WTC11 (cell line): ENCODE data around the gene ARHGAP44. TPM values are rescaled to one million over a fixed set of nuclear protein-coding genes. Genes with fewer than 3 reads are reported as not detected.

ENCODE experiments used
- ATAC-seq: fragments of 200-7000 bp; cut with Tn5 transposase; 2 replicates; pipeline ENCODE4 v1.10.0; 2021; ENCODE audit warnings: mild to moderate bottlenecking, moderate library complexity
- CTCF ChIA-PET: fragments of 300-600 bp; sonication (Branson Sonifier 250); formaldehyde crosslinking; loops from one replicate; lab custom pipeline; 2021; ENCODE audit warnings: antibody characterized with exemption; lab: Charles Lee
- POLR2A ChIA-PET: fragments of 350-600 bp; sonication (Branson Sonifier 250); formaldehyde crosslinking; loops from one replicate; lab custom pipeline; 2021; ENCODE audit warnings: antibody characterized with exemption; lab: Charles Lee
- DNase-seq: peaks from one replicate; pipeline ENCODE4 v3.0.0; 2021; ENCODE audit warnings: low spot score
- H3K27ac Mint-ChIP-seq: 2 replicates; pipeline ENCODE4 v1.8.0; 2021; ENCODE audit warnings: mixed read lengths
- H3K27me3 Mint-ChIP-seq: 2 replicates; pipeline ENCODE4 v1.8.0; 2021; ENCODE audit warnings: low read depth, mild to moderate bottlenecking, moderate library complexity, mixed read lengths
- H3K36me3 Mint-ChIP-seq: 2 replicates; pipeline ENCODE4 v1.8.0; 2021; ENCODE audit warnings: mixed read lengths
- H3K4me1 Mint-ChIP-seq: 2 replicates; pipeline ENCODE4 v1.8.0; 2022; ENCODE audit warnings: mixed read lengths
- H3K4me3 Mint-ChIP-seq: 2 replicates; pipeline ENCODE4 v1.8.0; 2021; ENCODE audit warnings: mild to moderate bottlenecking, moderate library complexity, mixed read lengths
- H3K9me3 Mint-ChIP-seq: 2 replicates; pipeline ENCODE4 v1.8.0; 2021; ENCODE audit warnings: mixed read lengths
- ATF2 ChIP-seq: sonication (generic); formaldehyde crosslinking; IDR thresholded peaks from 2 replicates; pipeline ENCODE4 v1.8.1; 2022; ENCODE audit warnings: low read depth, missing genetic modification reagents, borderline replicate concordance
- CBFB ChIP-seq: sonication (generic); formaldehyde crosslinking; IDR thresholded peaks from 2 replicates; pipeline ENCODE4 v1.8.1; 2022; ENCODE audit warnings: mild to moderate bottlenecking, low read depth, missing genetic modification reagents
- CDX4 ChIP-seq: fragments of 250-450 bp; sonication (Bioruptor Pico); IDR thresholded peaks from 2 replicates; pipeline ENCODE4 v1.9.0; 2021; ENCODE audit warnings: moderate library complexity, mild to moderate bottlenecking, inconsistent platforms, borderline replicate concordance
- CREB1 ChIP-seq: sonication (generic); formaldehyde crosslinking; IDR thresholded peaks from 2 replicates; pipeline ENCODE4 v1.8.0; 2023; ENCODE audit warnings: mild to moderate bottlenecking, missing genetic modification reagents
- CREM ChIP-seq: sonication (generic); formaldehyde crosslinking; IDR thresholded peaks from 2 replicates; pipeline ENCODE4 v1.8.1; 2022; ENCODE audit warnings: mild to moderate bottlenecking, missing genetic modification reagents, moderate library complexity
- FOXP1 ChIP-seq: sonication (generic); formaldehyde crosslinking; IDR thresholded peaks from 2 replicates; pipeline ENCODE4 v1.8.0; 2022; ENCODE audit warnings: missing genetic modification reagents, mild to moderate bottlenecking, moderate library complexity, borderline replicate concordance
- GRHL2 ChIP-seq: fragments of 250-450 bp; sonication (Bioruptor Pico); IDR thresholded peaks from 2 replicates; pipeline ENCODE4 v1.8.0; 2022; ENCODE audit warnings: mild to moderate bottlenecking, moderate library complexity; ENCODE audit not compliant: insufficient replicate concordance, severe bottlenecking
- NFYB ChIP-seq: sonication (generic); formaldehyde crosslinking; conservative IDR thresholded peaks from 2 replicates; pipeline ENCODE4 v1.8.0; 2022; ENCODE audit warnings: low read depth, missing genetic modification reagents
- NR3C1 ChIP-seq: sonication (generic); formaldehyde crosslinking; conservative IDR thresholded peaks from 2 replicates; pipeline ENCODE4 v1.8.1; 2023; ENCODE audit warnings: low read depth, mild to moderate bottlenecking, missing genetic modification reagents
- OVOL2 ChIP-seq: fragments of 250-450 bp; sonication (Bioruptor Pico); IDR thresholded peaks from 2 replicates; pipeline ENCODE4 v1.9.0; 2021; ENCODE audit warnings: mild to moderate bottlenecking, borderline replicate concordance
- PREB ChIP-seq: sonication (generic); formaldehyde crosslinking; IDR thresholded peaks from 2 replicates; pipeline ENCODE4 v1.8.1; 2022; ENCODE audit warnings: mild to moderate bottlenecking, missing genetic modification reagents, moderate library complexity, borderline replicate concordance
- PRRX2 ChIP-seq: fragments of 250-450 bp; sonication (Bioruptor Pico); IDR thresholded peaks from 2 replicates; pipeline ENCODE4 v1.8.0; 2021; ENCODE audit warnings: mild to moderate bottlenecking
- RORB ChIP-seq: fragments of 250-450 bp; sonication (Bioruptor Pico); IDR thresholded peaks from 2 replicates; pipeline ENCODE4 v1.9.0; 2021; ENCODE audit warnings: mild to moderate bottlenecking
- ZNF138 ChIP-seq: sonication (generic); formaldehyde crosslinking; conservative IDR thresholded peaks from 2 replicates; pipeline ENCODE4 v1.8.1; 2022; ENCODE audit warnings: mild to moderate bottlenecking, moderate library complexity, missing genetic modification reagents
- ZNF281 ChIP-seq: sonication (generic); formaldehyde crosslinking; IDR thresholded peaks from 2 replicates; pipeline ENCODE4 v1.8.0; 2023; ENCODE audit warnings: mild to moderate bottlenecking, missing genetic modification reagents
- ZNF416 ChIP-seq: fragments of 250-450 bp; sonication (Bioruptor Pico); IDR thresholded peaks from 2 replicates; pipeline ENCODE4 v1.9.0; 2021; ENCODE audit warnings: mild to moderate bottlenecking, inconsistent platforms
- ZNF425 ChIP-seq: fragments of 250-450 bp; sonication (Bioruptor Pico); conservative IDR thresholded peaks from 2 replicates; pipeline ENCODE4 v1.9.0; 2021; ENCODE audit warnings: mild to moderate bottlenecking
- ZNF512 ChIP-seq: sonication (generic); formaldehyde crosslinking; IDR thresholded peaks from 2 replicates; pipeline ENCODE4 v1.8.1; 2022; ENCODE audit warnings: missing genetic modification reagents, borderline replicate concordance
- ZNF671 ChIP-seq: fragments of 250-450 bp; sonication (Bioruptor Pico); IDR thresholded peaks from 2 replicates; pipeline ENCODE4 v1.8.0; 2021; ENCODE audit warnings: mild to moderate bottlenecking
- total RNA-seq: library from RNA; stranded (reverse); gene quantifications from 3 replicates; pipeline ENCODE4 v1.2.3, GENCODE V29; 2021

Gene ARHGAP44
- total RNA-seq, 1 experiment from 2014 or later, result 23.8 TPM

GRCh38 chr17:12917399-12917798 lies 128.1 kb downstream of the ARHGAP44 start:
- Mint-ChIP-seq H3K4me1 (no peaks in the 10 kb centered on the region), H3K9me3 (peaks cover 4% of the 10 kb centered on the region), H3K27ac (no peak overlapping the region), H3K27me3 (no peaks in the 10 kb centered on the region), H3K4me3 (no peak overlapping the region), H3K36me3 (peaks cover 39% of the 10 kb centered on the region)
- ATAC-seq (no peak), DNase-seq (no peak)
- ChIA-PET CTCF (no interaction called here), POLR2A (no interaction called here)
- TF ChIP-seq ZNF425 (CRISPR knock-in tag), result no peak
- no peak for TF ChIP-seq FOXP1 (CRISPR knock-in tag)
- no peak for TF ChIP-seq OVOL2 (CRISPR knock-in tag)
- no peak for TF ChIP-seq RORB
- no peak for TF ChIP-seq CDX4 (CRISPR knock-in tag)
- no peak for TF ChIP-seq NR3C1 (CRISPR knock-in tag)
- no peak for TF ChIP-seq CBFB

- TF ChIP-seq PREB (CRISPR knock-in tag) (no peak), ZNF281 (CRISPR knock-in tag) (no peak), ZNF138 (CRISPR knock-in tag) (no peak), ZNF512 (CRISPR knock-in tag) (no peak), ATF2 (CRISPR knock-in tag) (no peak), CREB1 (no peak), NFYB (CRISPR knock-in tag) (no peak), CBFB (no peak), PRRX2 (CRISPR knock-in tag) (no peak), ZNF671 (CRISPR knock-in tag) (no peak), GRHL2 (CRISPR knock-in tag) (no peak), NR3C1 (CRISPR knock-in tag) (no peak), ZNF416 (CRISPR knock-in tag) (no peak), CREM (no peak), CDX4 (CRISPR knock-in tag) (no peak)
- TF ChIP-seq, all 79 proteins: peak for 0
- Mint-ChIP-seq H3K27ac (no peak overlapping the region), H3K4me3 (no peak overlapping the region), H3K27me3 (no peaks in the 10 kb centered on the region), H3K36me3 (peaks cover 39% of the 10 kb centered on the region), H3K9me3 (peaks cover 4% of the 10 kb centered on the region), H3K4me1 (no peaks in the 10 kb centered on the region)
- DNase-seq (no peak), ATAC-seq (no peak)
- POLR2A ChIA-PET, result no interaction called here
- CTCF ChIA-PET, result no interaction called here
Observed at GRCh38 chr17:12918142-12918541, 128.8 kb downstream of the ARHGAP44 start.
